Transverse colon (tissue), 4 donors: ENCODE measurements around the gene PGM5.
A peak's percentile ranks its signal among the peaks of the same experiment; 100 is the strongest.

Source experiments
- EP300 ChIP-seq: sonication (generic); formaldehyde crosslinking; IDR thresholded peaks from one replicate; pipeline ENCODE4 v1.6.1; 2017; ENCODE audit warnings: antibody characterized with exemption, low read depth
- POLR2AphosphoS5 ChIP-seq, 3 donors: sonication (generic); formaldehyde crosslinking; IDR thresholded peaks; one replicate each; pipeline ENCODE4 v1.6.1; 2016; ENCODE audit warnings: antibody characterized with exemption in 3 of 3
- TF ChIP-seq, protein P1 (sequence below), 5 experiments: fragments of 200-600 bp in 3 of 5; fragments of 450-650 bp in 2 of 5; sonication (generic) in 3 of 5; IDR thresholded peaks; 1 replicate in 2 of 5; 2 replicates in 3 of 5; pipeline ENCODE4 v1.5.1; 2016 to 2017; ENCODE audit warnings: antibody characterized with exemption in 5 of 5, inconsistent platforms in 3 of 5, mild to moderate bottlenecking in 2 of 5, moderate library complexity in 1 of 5

DNA sequence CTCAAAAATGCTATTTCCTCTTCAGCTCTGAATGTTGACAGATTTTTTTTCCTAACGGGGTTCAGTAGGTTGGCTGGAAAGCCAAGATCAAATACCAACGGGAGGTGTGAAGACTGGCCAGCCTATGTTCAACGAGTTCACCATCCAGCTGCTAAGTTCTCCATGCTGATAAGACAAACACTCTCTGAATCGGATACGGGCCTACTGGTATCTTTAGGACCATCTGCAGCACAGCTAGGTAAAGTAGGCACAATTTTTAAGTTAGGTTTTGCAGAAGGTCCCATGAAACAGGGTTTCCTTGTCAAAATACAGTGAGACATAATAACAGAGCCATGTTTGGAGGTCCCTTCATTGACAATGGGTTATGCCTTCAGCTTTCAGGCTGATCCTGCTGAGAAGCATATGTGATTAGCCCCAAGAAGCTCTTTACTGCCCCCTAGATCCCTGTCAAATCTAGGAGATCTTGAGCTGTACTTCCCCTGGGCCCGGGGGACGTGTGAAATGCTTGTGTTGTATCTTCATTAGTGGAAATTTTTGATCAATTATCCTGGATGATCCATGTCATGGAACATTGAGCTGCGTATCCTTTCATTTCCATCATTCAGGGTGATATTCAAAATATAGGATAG lies 60.6 kb downstream of the PGM5 start:
- no peak for TF ChIP-seq EP300
- TF ChIP-seq, protein P1, sequence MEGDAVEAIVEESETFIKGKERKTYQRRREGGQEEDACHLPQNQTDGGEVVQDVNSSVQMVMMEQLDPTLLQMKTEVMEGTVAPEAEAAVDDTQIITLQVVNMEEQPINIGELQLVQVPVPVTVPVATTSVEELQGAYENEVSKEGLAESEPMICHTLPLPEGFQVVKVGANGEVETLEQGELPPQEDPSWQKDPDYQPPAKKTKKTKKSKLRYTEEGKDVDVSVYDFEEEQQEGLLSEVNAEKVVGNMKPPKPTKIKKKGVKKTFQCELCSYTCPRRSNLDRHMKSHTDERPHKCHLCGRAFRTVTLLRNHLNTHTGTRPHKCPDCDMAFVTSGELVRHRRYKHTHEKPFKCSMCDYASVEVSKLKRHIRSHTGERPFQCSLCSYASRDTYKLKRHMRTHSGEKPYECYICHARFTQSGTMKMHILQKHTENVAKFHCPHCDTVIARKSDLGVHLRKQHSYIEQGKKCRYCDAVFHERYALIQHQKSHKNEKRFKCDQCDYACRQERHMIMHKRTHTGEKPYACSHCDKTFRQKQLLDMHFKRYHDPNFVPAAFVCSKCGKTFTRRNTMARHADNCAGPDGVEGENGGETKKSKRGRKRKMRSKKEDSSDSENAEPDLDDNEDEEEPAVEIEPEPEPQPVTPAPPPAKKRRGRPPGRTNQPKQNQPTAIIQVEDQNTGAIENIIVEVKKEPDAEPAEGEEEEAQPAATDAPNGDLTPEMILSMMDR (IDR thresholded peaks at IDR 0.05), result peak in 2 of 5 experiments; percentile 13 to 22
- TF ChIP-seq POLR2AphosphoS5 (IDR thresholded peaks at IDR 0.05), result no peak
